GM06990 (cell line): Measurements from ENCODE around the gene RASA3.

ENCODE experiments used
- DNase-seq: peaks from one replicate; pipeline ENCODE4 v3.0.0-alpha.2; 2011; ENCODE audit not compliant: insufficient read length; ENCODE audit errors: extremely low read depth
- H3K27me3 ChIP-seq: replicated peaks from 2 replicates; pipeline ENCODE4 v1.6.0; 2011; ENCODE audit warnings: low read length; ENCODE audit not compliant: control insufficient read depth, insufficient read depth
- H3K36me3 ChIP-seq: 2 replicates; pipeline ENCODE4 v1.5.1; 2011; ENCODE audit warnings: low read length; ENCODE audit not compliant: control insufficient read depth, insufficient read depth
- H3K4me3 ChIP-seq: replicated peaks from 2 replicates; pipeline ENCODE4 v1.5.1; 2011; ENCODE audit warnings: low read depth, mild to moderate bottlenecking, control low read depth, low read length
- CTCF ChIP-seq: IDR thresholded peaks from 2 replicates; pipeline ENCODE4 v1.5.1; 2011; ENCODE audit warnings: low read length, control low read depth, mild to moderate bottlenecking, inconsistent platforms; ENCODE audit not compliant: insufficient read depth, poor library complexity, severe bottlenecking

The RASA3 gene

DNA sequence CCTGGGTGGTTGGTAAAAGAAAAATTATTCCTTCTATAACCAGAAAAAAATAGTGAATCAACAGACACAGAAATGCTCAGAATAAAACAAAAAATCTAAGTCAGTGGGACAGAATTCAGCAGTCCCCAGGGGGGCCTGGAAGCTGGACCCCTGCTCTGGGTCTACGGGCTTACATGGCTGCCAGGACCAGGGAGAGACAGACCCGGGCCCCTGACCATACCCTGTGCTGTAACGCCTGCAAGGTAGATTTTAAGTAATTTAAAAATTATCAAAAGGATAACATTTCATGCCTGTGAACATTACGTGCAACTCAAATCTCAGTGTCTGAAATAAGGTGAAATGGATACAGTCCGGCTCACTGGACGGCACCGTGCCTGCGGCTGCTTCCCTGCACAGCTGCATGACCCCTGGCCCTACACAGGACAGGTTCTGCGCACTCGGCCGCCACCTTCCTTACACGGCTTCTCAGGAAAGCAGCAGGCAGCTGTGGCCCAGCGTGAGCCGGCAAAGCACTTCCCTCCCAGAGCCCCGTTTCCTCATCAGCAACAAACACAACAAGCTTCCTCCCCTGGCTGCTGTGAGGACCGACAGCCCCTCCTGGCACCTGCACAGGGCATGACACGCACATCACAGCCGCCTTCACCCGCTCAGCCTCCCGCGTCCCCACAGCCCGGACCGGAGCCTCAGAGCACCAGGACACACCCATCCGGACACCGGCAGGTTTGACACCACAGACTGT, 22.2 kb downstream of the RASA3 start:
- TF ChIP-seq CTCF: peak; percentile 59
- Histone ChIP-seq H3K27me3 (no peaks in the 10 kb centered on the region), H3K36me3 (peaks cover 3% of the 10 kb centered on the region), H3K4me3 (no peak overlapping the region; the same call in 1 of the 2 replicates)
- peak; percentile 71 for DNase-seq

DNA sequence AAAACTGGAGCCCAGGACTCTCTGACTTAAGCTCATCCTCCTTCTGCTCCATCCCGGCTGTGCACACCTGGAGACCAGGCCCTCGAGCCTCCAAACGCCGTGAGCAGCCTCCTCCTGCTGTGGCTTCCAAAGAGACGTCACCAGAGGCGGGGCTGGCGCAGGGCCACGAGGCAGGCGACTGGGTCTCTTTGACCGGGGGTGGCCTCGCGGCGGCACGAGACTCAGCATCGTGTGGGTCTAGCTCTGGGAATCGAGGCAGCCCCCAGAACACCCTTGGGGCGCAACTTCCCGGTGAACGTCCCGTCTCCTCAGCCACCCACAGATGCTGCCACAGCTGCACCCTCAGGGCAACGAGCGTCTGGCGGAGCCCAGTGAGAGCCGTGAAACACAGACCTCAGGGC, 22.8 kb downstream of the RASA3 start:
- H3K27me3 ChIP-seq: no peaks in the 10 kb centered on the region
- H3K4me3 ChIP-seq: no peak overlapping the region
- no peak for TF ChIP-seq CTCF
- no peak for DNase-seq
- no peaks in the 10 kb centered on the region; the same call in none of the 2 replicates for H3K36me3 ChIP-seq

GRCh38 chr13:114108894-114109293, 23.5 kb downstream of the RASA3 start:
- no peaks in the 10 kb centered on the region; the same call in none of the 2 replicates for H3K36me3 ChIP-seq
- DNase-seq: no peak
- no peak overlapping the region for H3K4me3 ChIP-seq
- no peaks in the 10 kb centered on the region for H3K27me3 ChIP-seq
- TF ChIP-seq CTCF: no peak

DNA sequence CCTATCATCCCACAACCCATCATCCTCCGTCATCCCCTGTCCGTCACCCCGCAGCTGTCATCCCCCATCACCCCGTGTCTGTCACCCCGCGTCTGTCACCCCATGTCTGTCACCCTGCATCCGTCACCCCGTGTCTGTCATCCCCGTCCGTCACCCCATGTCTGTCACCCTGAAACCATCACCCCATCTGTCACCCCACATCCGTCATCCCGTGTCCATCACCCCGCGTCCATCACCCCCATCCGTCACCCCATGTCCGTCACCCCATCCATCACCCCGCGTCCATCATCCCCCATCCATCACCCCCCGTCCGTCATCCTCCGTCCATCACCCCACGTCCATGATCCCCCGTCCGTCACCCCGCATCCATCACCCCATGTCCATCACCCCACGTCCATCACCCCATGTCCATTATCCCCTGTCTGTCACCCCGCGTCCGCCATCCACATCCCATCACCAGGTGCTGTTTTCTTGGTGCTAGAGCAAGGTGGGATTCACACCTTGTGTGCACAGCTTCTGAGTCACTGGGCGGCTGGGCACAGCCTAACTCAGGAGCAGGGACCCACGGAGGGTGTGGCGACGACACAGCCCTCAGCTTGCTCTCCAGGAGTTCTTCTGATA, 24.2 kb downstream of the RASA3 start:
- TF ChIP-seq CTCF: no peak
- Histone ChIP-seq H3K4me3 (no peak overlapping the region), H3K36me3 (no peaks in the 10 kb centered on the region; the same call in none of the 2 replicates), H3K27me3 (no peaks in the 10 kb centered on the region)
- no peak for DNase-seq

DNA sequence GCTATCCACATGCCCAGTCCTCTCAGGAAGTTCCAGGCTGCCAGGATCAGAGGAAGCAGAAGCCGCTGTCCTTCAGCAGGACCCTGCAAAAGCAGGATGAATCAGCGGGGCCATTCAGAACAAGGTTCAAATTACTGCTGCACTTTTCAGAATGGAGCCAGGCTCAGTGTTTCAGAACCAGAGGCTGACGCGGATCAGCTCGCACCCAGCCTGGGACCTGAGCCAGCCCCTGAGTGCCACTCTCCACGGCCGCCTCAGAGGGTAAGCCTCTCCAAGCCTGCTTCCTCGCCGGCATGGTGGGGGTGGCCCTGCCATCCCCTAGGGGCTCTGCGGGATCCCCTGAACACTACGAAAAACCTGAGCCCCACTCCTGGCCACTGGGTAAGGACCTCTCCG, 24.7 kb downstream of the RASA3 start:
- TF ChIP-seq CTCF: no peak
- no peak for DNase-seq
- Histone ChIP-seq H3K27me3 (no peaks in the 10 kb centered on the region), H3K36me3 (no peaks in the 10 kb centered on the region; the same call in none of the 2 replicates), H3K4me3 (no peak overlapping the region)
